Lower leg skin (tissue), 4 donors: ENCODE data around the gene EXTL2. TPM values are rescaled to one million over a fixed set of nuclear protein-coding genes. Genes with fewer than 3 reads are reported as not detected.

Source experiments
- DNase-seq, 2 donors: peaks; one replicate each; pipeline ENCODE4 v3.0.0-alpha.2; 2019; ENCODE audit warnings: low spot score in 2 of 2
- H3K4me3 ChIP-seq: fragments of 200-600 bp; sonication (generic); 2 replicates; pipeline ENCODE4 v1.5.1; 2017; ENCODE audit warnings: mild to moderate bottlenecking, low read depth; ENCODE audit not compliant: poor library complexity, severe bottlenecking
- CTCF ChIP-seq, 3 donors: fragments of 450-650 bp; IDR thresholded peaks; one replicate each; pipeline ENCODE4 v1.5.1; 2016; ENCODE audit warnings: antibody characterized with exemption in 3 of 3, mild to moderate bottlenecking in 3 of 3, moderate library complexity in 2 of 3
- POLR2A ChIP-seq, 2 donors: fragments of 450-650 bp; IDR thresholded peaks; one replicate each; pipeline ENCODE4 v1.6.1; 2016 to 2017; ENCODE audit warnings: antibody characterized with exemption in 2 of 2, mild to moderate bottlenecking in 1 of 2, moderate library complexity in 1 of 2
- WGBS, 2 donors: methylation state at CpG; one replicate each; pipeline ENCODE4 v1.1.5; 2018; 5-methylcytosine and 5-hydroxymethylcytosine counted together
- intact Hi-C: fragments of 100-400 bp; cut with DNase I; formaldehyde crosslinking; loops from one replicate; pipeline ENCODE4 v1.15.0; 2023; ENCODE audit warnings: low total_unique reads
- total RNA-seq, 4 donors: library from RNA; depleted of rRNA; stranded (reverse); fragments of >200 nt; gene quantifications; one replicate each; pipeline ENCODE4 v1.1.0, GENCODE V29; 2016

Gene EXTL2, protein sequence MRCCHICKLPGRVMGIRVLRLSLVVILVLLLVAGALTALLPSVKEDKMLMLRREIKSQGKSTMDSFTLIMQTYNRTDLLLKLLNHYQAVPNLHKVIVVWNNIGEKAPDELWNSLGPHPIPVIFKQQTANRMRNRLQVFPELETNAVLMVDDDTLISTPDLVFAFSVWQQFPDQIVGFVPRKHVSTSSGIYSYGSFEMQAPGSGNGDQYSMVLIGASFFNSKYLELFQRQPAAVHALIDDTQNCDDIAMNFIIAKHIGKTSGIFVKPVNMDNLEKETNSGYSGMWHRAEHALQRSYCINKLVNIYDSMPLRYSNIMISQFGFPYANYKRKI
- total RNA-seq: 1 to 10 TPM; 2.3 to 5.6 (median 4.2) TPM

GRCh38 chr1:100894603-100895539 is at the start of gene EXTL2:
Gene EXTL2, minus strand, starts transcription at chr1:100894842. Its CDS starts 6,085 bp downstream, at chr1:100888757.
- 0% methylated on average over 47 of the region's 47 CpGs for WGBS, 2 donors
- intact Hi-C loops: no loop called here
- DNase-seq: peak; percentile 82 to 95
- H3K4me3 ChIP-seq: peak within 1 kb of the TSS; percentile 89
- TF ChIP-seq POLR2A (IDR thresholded peaks at IDR 0.05) (no peak), CTCF (IDR thresholded peaks at IDR 0.05) (no peak)

DNA sequence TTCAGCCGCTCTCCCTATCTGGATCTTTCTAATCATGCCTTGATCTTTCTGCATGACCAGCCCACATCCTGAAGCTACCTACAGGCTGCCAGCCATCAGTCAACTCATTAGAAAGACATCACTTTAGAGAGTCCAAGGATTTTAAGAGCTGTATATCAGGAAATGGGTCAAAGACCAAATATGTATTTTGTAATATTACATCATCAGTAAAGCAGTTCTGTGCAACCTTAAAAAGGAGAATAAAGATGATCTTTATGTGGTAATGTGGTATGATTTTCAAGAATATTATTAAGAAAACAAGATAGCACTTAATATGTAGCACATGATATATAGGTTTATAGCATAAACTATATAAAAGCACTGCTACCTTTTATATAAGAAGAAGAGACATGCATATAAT is 48.9 kb upstream of the EXTL2 start:
- intact Hi-C loops: no loop called here
- H3K4me3 ChIP-seq: no peak overlapping the region
- DNase-seq: no peak
- TF ChIP-seq CTCF (IDR thresholded peaks at IDR 0.05) (no peak), POLR2A (IDR thresholded peaks at IDR 0.05) (no peak)
- WGBS, 2 donors: 84 to 94% methylated on average over 1 of the region's 1 CpG

DNA sequence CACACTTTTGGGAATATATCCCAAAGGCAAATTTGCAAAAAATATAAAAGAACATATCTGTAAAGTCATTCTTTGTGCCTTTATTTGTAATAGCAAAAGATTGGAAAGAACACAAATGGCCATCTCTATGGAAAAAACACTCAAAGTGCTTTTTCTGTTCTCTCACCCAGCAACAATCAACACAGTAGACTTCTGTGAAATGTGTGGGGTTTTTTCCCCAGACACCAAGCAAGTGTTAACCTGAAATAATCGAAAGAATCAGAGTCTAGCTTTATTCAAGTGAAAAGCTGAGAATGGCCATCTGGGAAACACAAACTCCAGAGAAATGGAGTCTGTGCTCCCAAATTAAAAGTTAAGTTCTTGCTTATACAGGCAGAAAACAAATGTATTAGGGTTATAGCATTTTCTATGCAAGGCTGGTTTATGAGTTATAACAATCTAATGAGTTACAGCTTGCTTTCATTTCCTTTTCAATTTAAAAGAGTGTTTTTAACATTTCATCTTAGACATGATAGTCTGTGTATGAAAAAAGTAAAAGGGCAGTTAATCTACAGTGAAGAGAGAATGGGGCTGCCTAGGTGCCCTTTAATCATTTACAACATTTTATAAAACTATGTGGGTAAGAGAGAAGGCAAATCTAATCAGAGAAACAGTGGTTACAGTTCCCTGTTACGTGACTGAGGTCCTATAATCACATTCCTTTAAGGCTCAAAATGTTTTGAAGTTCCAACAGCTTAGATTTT is 47.8 kb upstream of the EXTL2 start:
- TF ChIP-seq POLR2A (IDR thresholded peaks at IDR 0.05): no peak
- TF ChIP-seq CTCF (IDR thresholded peaks at IDR 0.05): no peak
- intact Hi-C loops: no loop called here
- 76 to 82% methylated on average over 2 of the region's 2 CpGs for WGBS, 2 donors
- DNase-seq: no peak
- H3K4me3 ChIP-seq: no peak overlapping the region

DNA sequence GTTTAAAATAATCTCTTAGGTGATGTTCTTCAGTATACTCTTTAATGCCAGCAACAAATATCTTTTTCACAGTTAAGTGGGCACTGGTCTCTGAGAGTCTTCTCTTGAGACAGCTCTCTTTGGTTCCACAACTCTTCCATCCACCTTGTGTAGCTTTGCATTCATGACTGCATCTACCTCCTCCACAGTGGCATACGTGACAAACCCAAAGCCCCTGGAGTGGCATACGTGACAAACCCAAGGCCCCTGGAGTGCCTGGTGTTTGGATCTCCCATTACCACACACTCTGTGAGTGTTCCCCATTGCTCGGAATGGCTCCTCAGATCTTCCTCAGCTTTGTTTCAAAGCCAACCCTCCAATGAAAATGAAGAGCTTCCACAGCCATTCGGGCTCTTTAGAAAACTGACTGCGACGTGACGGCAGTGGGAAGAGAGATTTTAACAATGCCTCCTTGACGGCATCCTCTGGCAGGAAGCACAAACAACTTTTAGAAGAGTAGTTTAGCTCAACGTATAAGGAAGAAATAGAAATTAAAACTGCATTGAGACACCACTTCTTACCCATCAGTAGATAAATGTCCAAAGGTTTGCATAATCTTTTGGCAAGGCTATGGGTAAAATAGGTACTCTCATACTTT is 47.1 kb upstream of the EXTL2 start:
- DNase-seq: no peak
- no peak overlapping the region for H3K4me3 ChIP-seq
- no peak for TF ChIP-seq POLR2A (IDR thresholded peaks at IDR 0.05)
- no peak for TF ChIP-seq CTCF (IDR thresholded peaks at IDR 0.05)
- 90 to 96% methylated on average over 9 of the region's 9 CpGs for WGBS, 2 donors
- intact Hi-C loops: no loop called here

DNA sequence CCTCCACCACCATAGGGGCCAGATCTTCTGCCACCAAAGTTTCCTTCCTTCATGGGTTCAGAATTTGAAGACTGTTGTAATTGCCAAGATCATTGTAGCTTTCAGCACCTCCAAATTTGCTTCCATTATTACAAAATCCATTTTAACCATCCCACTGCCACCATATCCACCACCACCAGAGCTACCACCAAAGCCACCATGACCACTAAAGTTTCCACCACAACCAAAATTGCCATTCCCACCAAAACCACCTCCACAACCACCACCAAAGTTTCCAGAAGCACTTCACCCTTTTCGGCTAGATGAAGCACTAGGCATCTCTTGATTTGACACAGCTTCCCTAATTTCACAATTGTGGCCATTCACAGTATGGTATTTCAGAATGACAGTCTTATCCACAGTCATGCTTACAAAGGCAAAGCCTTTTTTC is 46.5 kb upstream of the EXTL2 start:
- TF ChIP-seq CTCF (IDR thresholded peaks at IDR 0.05) (no peak), POLR2A (IDR thresholded peaks at IDR 0.05) (no peak)
- no peak overlapping the region for H3K4me3 ChIP-seq
- WGBS, 2 donors: 74 to 92% methylated on average over 1 of the region's 1 CpG
- no peak for DNase-seq
- intact Hi-C loops: no loop called here
